HG02981 (cell line): ENCODE results near the gene ACYP2.

Experiments used
- ATAC-seq: cut with Tn5 transposase; IDR thresholded peaks from one replicate; pipeline ENCODE4 v1.9.1; 2021; ENCODE audit warnings: mild to moderate bottlenecking, moderate library complexity; ENCODE audit not compliant: unreplicated experiment

The ACYP2 gene

GRCh38 chr2:54208364-54209240 is 93.2 kb downstream of the ACYP2 start:
- ATAC-seq, result no peak

DNA sequence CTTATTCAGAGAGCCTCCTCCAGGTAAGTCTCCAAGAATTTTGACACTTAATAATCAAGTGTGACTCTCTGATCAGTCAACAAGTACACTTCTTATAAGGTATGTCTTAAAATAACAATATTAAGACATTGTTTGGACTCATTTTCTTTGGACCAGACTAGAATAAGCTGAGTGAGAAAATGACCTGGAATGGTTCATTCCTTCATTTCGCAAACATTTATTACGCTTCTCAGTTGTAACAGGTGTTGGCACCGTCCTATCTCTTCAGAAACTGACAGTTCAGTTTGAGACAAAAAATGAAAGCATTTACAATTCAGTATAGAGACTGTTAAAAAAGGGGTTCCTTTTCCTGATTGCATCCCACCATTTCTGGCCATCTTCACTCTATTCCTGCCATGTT is 94.0 kb downstream of the ACYP2 start:
- ATAC-seq, result no peak

- no peak for ATAC-seq
These were observed 97.0 kb downstream of the ACYP2 start for GRCh38 chr2:54212456-54212855.

DNA sequence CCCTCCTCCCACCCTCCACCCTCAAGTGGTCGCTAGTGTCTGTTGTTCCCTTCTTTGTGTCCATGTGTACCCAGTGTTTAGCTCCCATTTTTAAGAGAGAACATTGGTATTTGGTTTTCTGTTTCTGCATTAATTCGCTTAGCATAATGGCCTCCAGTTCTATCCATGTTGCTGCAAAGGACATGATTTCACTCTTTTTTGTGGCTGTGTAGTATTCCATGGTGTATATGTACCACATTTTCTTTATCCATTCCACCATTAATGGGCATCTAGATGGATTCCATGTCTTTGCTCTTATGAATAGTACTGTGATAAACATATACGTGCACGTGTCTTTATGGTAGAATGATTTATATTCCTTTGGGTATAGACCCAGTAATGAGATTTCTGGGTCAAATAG is 97.7 kb downstream of the ACYP2 start:
- no peak for ATAC-seq

- no peak for ATAC-seq
These were observed 109.6 kb downstream of the ACYP2 start for GRCh38 chr2:54224997-54225396.

- ATAC-seq, result no peak
These were observed 110.8 kb downstream of the ACYP2 start for GRCh38 chr2:54226260-54226659.

DNA sequence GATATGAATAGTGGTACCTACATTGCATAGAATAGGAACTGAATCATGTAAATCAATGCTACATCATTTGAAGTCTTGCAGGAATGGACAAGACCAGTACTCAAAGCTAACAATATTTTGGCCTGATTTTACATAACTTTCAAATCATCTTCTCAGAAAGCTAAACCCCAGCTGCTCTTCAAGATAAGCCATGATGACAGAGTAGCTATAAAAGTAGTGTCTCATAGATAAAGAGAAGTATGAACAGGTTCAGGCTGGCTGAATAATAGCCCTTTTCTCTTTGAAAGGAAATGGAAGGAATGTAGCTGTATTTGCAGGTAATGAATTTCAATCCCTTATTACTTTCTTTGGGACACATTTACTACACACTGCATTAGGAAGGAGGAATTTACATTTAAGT is 112.4 kb downstream of the ACYP2 start:
- no peak for ATAC-seq

- no peak for ATAC-seq
These were observed 113.5 kb downstream of the ACYP2 start for GRCh38 chr2:54228945-54229344.

- ATAC-seq, result no peak
These were observed 118.6 kb downstream of the ACYP2 start for GRCh38 chr2:54233832-54234649.

DNA sequence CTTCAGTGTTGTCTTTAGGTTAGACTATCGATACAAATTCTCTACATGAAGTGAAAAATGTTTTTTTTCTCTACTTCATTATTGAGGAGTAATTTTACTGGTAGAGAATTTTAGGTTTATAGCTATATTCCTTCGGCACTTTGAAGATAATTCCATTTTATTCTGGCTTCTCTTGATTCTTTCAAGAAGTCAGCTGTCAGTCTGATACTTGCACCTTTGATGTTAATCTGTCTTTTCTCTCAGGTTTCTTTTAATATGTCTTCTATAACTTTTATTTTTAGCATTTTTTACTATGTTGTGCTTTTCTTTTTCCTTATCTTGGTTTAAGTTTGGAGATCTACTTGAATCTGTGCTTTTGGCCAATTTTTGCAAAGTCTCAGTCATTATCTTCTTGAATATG is 122.0 kb downstream of the ACYP2 start:
- no peak for ATAC-seq

GRCh38 chr2:54239427-54239826 is 124.0 kb downstream of the ACYP2 start:
- no peak for ATAC-seq

- no peak for ATAC-seq
These were observed 125.4 kb downstream of the ACYP2 start for GRCh38 chr2:54240515-54241469.

GRCh38 chr2:54247115-54247514 is 131.7 kb downstream of the ACYP2 start:
- no peak for ATAC-seq

DNA sequence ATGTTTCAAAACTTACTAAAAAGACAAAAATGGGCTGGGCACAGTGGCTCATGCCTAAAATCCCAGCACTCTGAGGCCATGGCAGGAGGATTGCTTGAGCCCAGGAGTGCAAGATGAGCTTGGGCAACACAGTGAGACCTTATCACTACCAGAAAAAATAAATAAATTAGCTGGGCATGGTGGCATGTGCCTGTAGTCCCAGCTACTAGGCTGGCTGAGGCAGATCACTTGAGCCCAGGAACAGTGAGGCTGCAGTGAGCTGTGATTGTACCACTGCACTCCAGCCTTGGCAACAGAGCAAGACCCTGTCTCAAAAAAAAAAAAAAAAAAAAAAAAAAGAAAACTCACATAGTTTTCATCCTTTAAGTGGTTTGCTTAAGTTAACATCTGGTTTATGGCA is 134.2 kb downstream of the ACYP2 start:
- ATAC-seq, result no peak

- no peak for ATAC-seq
These were observed 138.8 kb downstream of the ACYP2 start for GRCh38 chr2:54254180-54254579.

GRCh38 chr2:54255230-54256090 is 140.0 kb downstream of the ACYP2 start:
- no peak for ATAC-seq

DNA sequence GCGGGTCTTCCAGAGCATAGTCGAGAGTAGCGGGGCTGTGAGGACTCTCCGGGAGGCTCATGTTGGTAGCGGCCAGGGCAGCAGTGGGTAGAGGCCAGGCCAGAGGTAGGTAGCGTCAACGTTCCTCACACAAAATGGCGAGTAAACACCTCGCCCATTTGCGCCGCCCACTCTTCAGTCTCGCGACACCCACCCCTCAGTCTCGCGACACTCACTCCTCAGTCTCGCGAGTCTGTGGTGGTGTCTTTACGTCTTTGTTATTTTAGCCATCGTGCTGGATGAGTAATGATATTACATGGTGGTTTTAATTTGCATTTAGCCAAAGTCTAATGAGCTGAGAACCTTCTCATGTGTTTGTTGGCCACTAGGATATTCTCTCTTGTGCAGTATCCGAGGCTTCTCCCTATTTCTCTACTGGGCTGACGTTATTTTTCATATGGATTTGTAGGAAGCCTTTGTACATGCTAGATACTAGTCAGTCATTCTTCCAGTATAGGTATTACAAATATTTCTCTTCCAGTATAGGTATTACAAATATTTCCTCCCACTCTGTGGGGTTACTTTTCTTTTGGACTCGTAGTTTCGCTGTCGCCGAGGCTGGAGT is 140.8 kb downstream of the ACYP2 start, which contains the start of gene TSPYL6:
TSS of gene TSPYL6 (minus strand) at position 139 of the 604 bp plus-strand sequence. CDS start at position 61, 78 bp downstream.
- no peak for ATAC-seq

- ATAC-seq, result no peak
These were observed 142.8 kb downstream of the ACYP2 start for GRCh38 chr2:54258166-54258565.
